ENCODE results near the gene ADORA2B.

- TF ChIP-seq CTCF (IDR thresholded peaks at IDR 0.05): no peak
- no peak for TF ChIP-seq ZFX (IDR thresholded peaks at IDR 0.05; ENCODE audit: borderline replicate concordance)
Observed at GRCh38 chr17:15918661-15919259, 26.2 kb upstream of the ADORA2B start.

All from 22Rv1 (cell line).